ENCODE measurements around the gene CALHM1.

The CALHM1 gene

DNA sequence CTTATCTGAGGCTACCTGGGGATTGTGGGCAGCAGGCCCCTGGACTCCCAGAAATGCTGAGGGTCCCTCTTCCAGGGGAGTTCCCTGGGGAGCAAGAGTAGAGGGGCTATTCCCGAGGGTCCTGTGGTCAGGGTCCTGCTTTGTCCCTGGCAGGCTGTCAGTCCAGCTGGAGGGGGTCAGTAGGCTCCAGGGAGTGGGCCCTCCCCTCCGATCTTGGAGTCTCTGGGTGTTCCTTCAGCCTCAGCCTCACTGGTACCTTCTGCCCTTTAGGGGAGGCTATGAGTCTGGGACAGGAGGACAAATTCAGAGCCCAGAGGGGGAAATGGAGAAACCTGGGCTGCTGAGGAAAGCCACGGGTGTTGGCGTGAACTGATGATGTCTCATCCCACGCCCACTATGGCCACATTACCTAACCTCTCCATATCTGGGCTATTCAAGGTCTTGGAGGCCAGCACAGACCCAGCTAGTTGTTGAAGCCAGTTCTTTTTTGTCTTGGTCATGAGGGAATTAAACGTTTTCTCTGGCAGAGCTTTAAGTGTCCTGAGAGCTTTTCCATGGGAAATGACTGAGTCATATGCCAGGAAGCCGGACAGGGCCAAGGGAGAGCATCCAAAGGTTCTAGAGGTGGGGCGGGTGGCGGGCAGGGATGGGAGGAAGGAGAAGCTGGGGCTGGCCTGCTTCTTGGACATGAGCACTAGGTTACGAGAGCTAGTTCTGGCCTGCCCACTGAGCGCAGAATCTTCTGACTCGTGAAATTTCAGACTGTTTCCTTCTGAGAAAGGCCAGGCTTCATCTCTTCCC is 12.7 kb downstream of the CALHM1 start:
- DNase-seq (ENCODE audit: low spot score), result no peak
- TF ChIP-seq, protein P1, sequence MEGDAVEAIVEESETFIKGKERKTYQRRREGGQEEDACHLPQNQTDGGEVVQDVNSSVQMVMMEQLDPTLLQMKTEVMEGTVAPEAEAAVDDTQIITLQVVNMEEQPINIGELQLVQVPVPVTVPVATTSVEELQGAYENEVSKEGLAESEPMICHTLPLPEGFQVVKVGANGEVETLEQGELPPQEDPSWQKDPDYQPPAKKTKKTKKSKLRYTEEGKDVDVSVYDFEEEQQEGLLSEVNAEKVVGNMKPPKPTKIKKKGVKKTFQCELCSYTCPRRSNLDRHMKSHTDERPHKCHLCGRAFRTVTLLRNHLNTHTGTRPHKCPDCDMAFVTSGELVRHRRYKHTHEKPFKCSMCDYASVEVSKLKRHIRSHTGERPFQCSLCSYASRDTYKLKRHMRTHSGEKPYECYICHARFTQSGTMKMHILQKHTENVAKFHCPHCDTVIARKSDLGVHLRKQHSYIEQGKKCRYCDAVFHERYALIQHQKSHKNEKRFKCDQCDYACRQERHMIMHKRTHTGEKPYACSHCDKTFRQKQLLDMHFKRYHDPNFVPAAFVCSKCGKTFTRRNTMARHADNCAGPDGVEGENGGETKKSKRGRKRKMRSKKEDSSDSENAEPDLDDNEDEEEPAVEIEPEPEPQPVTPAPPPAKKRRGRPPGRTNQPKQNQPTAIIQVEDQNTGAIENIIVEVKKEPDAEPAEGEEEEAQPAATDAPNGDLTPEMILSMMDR (IDR thresholded peaks at IDR 0.05; ENCODE audit: extremely low read depth, missing control alignments), result no peak

- TF ChIP-seq, protein P1 (IDR thresholded peaks at IDR 0.05; ENCODE audit: extremely low read depth, missing control alignments), result no peak
- no peak for DNase-seq (ENCODE audit: low spot score)
Measured at GRCh38 chr10:103445366-103445765, 13.3 kb downstream of the CALHM1 start.

- TF ChIP-seq, protein P1 (IDR thresholded peaks at IDR 0.05; ENCODE audit: extremely low read depth, missing control alignments), result no peak
- DNase-seq (ENCODE audit: low spot score), result no peak
Measured at GRCh38 chr10:103444478-103444877, 14.2 kb downstream of the CALHM1 start.

DNA sequence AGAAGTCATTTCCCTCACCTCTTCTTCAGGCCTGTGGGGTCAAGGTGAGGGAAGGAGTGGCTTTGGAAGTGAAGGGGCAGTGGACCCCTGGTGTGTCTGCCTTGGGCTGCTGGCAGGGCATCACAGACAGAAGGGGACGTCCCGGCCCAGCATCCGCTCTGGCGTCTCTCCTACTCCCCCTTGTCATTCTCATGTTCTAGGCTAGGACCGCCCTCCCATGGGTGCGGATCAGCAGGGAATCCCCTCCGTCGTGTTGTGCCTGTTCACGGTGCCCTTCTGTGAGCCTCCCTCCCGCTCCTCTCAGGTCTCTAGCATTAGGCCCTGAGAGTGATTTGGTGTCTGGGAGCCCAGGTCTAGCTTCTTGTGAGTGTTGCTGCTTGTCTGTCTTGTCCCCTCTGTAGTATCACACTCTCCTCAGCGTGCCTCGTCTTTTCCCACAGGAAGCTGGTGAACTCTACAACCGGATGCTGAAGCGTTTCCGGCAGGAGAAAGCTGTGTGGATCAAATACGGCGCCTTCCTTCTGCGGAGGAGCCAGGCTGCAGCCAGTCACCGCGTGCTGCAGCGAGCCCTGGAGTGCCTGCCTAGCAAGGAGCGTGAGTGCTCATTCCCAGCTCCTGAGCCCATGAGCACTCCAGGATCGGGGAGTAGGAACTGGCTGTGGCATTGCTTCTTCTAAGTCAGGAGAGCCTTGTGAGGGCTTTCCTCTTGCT is 15.1 kb downstream of the CALHM1 start:
- TF ChIP-seq, protein P1 (IDR thresholded peaks at IDR 0.05; ENCODE audit: extremely low read depth, missing control alignments), result no peak
- DNase-seq (ENCODE audit: low spot score), result no peak

GRCh38 chr10:103442031-103442461 is 16.7 kb downstream of the CALHM1 start:
- TF ChIP-seq, protein P1 (IDR thresholded peaks at IDR 0.05; ENCODE audit: extremely low read depth, missing control alignments), result no peak
- no peak for DNase-seq (ENCODE audit: low spot score)

DNA sequence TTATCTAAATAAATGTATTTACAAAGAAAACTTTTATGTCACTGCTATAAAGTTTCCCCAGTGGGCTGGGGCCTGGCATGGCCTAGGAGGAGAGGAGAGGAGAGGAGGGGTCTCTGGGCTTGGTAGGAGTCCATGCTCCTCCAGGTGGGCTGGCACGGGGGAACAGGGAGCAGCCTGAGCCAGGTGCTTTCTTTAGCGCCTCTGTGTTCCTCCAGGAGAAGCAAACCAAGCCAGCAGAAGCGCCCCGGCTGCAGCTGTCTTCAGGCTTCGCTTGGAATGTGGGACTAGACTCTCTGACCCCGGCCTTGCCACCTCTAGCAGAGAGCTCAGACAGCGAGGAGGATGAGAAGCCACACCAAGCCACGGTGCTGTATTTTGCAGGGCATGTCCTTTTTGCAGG is 17.1 kb downstream of the CALHM1 start:
- TF ChIP-seq, protein P1 (IDR thresholded peaks at IDR 0.05; ENCODE audit: extremely low read depth, missing control alignments), result no peak
- no peak for DNase-seq (ENCODE audit: low spot score)

DNA sequence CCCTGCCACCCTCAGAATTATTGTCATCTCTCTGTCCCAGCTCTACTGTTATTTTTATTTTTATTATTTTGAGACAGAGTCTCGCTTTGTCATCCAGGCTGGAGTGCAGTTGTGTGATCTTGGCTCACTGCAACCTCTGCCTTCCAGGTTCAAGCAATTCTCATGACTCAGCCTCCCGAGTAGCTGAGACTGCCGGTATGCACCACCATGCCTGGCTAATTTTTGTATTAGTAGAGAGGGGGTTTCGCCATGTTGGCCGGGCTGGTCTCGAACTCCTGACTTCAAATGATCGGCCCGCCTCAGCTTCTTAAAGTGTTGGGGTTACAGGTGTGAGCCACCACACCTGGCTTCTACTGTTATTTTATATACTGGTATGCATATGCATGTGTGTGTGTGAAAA is 17.5 kb downstream of the CALHM1 start:
- no peak for DNase-seq (ENCODE audit: low spot score)
- TF ChIP-seq, protein P1 (IDR thresholded peaks at IDR 0.05; ENCODE audit: extremely low read depth, missing control alignments), result no peak

All from GM20000 (cell line).